Stimulated activated CD4-positive, alpha-beta T cell treated with anti-CD3 and anti-CD28 coated beads, Interleukin-2, amount 100 ng/mL, for 4 hours (primary cell): ENCODE data around the gene MTHFD2L.

Source experiments
- DNase-seq: peaks from one replicate; pipeline ENCODE4 v3.0.0-alpha.2; 2020; ENCODE audit warnings: low read depth

Gene MTHFD2L

GRCh38 chr4:74132944-74133343 is 25.0 kb upstream of the MTHFD2L start:
- no peak for DNase-seq

GRCh38 chr4:74133786-74134499 is 24.0 kb upstream of the MTHFD2L start:
- DNase-seq, result no peak

- no peak for DNase-seq
Observed at GRCh38 chr4:74134500-74134852, 23.4 kb upstream of the MTHFD2L start.

- DNase-seq, result no peak
Observed at GRCh38 chr4:74146581-74147129, 11.3 kb upstream of the MTHFD2L start.

- DNase-seq, result no peak
Observed at GRCh38 chr4:74148205-74148604, 9.7 kb upstream of the MTHFD2L start.

GRCh38 chr4:74152836-74153235 is 5.1 kb upstream of the MTHFD2L start:
- no peak for DNase-seq

- DNase-seq, result no peak
Observed at GRCh38 chr4:74156521-74156920, 1.4 kb upstream of the MTHFD2L start.

- no peak for DNase-seq
Observed at GRCh38 chr4:74157154-74157553, 764 bp upstream of the MTHFD2L start.

- DNase-seq, result no peak
Observed at GRCh38 chr4:74158466-74159142, 686 bp downstream of the MTHFD2L start.

GRCh38 chr4:74159143-74159709 is 1.3 kb downstream of the MTHFD2L start:
- no peak for DNase-seq

GRCh38 chr4:74161666-74162450 is 3.9 kb downstream of the MTHFD2L start:
- DNase-seq, result no peak

- no peak for DNase-seq
Observed at GRCh38 chr4:74166135-74166534, 8.2 kb downstream of the MTHFD2L start.

- no peak for DNase-seq
Observed at GRCh38 chr4:74166818-74167217, 8.9 kb downstream of the MTHFD2L start.

- DNase-seq, result no peak
Observed at GRCh38 chr4:74167585-74167984, 9.7 kb downstream of the MTHFD2L start.

- no peak for DNase-seq
Observed at GRCh38 chr4:74168841-74169240, 10.9 kb downstream of the MTHFD2L start.

GRCh38 chr4:74173321-74173720 is 15.4 kb downstream of the MTHFD2L start:
- no peak for DNase-seq

GRCh38 chr4:74174421-74174820 is 16.5 kb downstream of the MTHFD2L start:
- DNase-seq, result no peak

- DNase-seq, result no peak
Observed at GRCh38 chr4:74174941-74175340, 17.0 kb downstream of the MTHFD2L start.

GRCh38 chr4:74175379-74175778 is 17.5 kb downstream of the MTHFD2L start:
- DNase-seq, result no peak

- DNase-seq, result no peak
Observed at GRCh38 chr4:74178798-74179197, 20.9 kb downstream of the MTHFD2L start.

GRCh38 chr4:74181219-74181618 is 23.3 kb downstream of the MTHFD2L start:
- no peak for DNase-seq

- no peak for DNase-seq
Observed at GRCh38 chr4:74188912-74189311, 31.0 kb downstream of the MTHFD2L start.
